ENCODE measurements around the gene ARHGAP23.

Gene ARHGAP23, protein sequence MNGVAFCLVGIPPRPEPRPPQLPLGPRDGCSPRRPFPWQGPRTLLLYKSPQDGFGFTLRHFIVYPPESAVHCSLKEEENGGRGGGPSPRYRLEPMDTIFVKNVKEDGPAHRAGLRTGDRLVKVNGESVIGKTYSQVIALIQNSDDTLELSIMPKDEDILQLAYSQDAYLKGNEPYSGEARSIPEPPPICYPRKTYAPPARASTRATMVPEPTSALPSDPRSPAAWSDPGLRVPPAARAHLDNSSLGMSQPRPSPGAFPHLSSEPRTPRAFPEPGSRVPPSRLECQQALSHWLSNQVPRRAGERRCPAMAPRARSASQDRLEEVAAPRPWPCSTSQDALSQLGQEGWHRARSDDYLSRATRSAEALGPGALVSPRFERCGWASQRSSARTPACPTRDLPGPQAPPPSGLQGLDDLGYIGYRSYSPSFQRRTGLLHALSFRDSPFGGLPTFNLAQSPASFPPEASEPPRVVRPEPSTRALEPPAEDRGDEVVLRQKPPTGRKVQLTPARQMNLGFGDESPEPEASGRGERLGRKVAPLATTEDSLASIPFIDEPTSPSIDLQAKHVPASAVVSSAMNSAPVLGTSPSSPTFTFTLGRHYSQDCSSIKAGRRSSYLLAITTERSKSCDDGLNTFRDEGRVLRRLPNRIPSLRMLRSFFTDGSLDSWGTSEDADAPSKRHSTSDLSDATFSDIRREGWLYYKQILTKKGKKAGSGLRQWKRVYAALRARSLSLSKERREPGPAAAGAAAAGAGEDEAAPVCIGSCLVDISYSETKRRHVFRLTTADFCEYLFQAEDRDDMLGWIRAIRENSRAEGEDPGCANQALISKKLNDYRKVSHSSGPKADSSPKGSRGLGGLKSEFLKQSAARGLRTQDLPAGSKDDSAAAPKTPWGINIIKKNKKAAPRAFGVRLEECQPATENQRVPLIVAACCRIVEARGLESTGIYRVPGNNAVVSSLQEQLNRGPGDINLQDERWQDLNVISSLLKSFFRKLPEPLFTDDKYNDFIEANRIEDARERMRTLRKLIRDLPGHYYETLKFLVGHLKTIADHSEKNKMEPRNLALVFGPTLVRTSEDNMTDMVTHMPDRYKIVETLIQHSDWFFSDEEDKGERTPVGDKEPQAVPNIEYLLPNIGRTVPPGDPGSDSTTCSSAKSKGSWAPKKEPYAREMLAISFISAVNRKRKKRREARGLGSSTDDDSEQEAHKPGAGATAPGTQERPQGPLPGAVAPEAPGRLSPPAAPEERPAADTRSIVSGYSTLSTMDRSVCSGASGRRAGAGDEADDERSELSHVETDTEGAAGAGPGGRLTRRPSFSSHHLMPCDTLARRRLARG (N-terminal part only)

DNA sequence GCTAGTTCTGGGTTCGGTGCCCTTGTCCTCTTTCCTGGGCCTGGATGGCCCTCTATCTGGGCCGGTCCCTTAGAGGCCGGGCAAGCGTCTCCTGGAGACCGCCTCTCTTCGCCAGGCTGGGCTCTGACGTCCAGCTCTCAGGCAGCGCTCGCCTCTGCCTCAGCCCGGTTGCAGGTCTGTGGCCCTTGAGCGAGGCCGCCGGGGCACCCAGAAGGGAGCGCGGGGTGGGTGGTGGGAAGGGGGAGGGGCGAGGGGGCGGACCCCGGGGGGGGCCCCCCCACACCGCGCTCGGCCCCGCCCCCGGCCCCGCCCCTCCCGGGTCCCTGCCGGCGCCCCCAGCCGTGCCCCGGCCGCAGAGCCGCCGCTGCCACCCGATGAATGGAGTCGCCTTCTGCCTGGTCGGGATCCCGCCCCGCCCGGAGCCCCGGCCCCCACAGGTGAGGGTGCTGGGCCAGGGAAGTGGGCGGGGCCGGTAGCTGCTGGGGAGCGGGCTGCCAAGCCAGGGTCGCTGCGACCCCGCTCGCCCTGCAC, at the start of gene ARHGAP23:
ARHGAP23 (plus strand) TSS at position 353 of the 531 bp plus-strand sequence; CDS start at position 375, 22 bp downstream.
- no peak for DNase-seq

DNA sequence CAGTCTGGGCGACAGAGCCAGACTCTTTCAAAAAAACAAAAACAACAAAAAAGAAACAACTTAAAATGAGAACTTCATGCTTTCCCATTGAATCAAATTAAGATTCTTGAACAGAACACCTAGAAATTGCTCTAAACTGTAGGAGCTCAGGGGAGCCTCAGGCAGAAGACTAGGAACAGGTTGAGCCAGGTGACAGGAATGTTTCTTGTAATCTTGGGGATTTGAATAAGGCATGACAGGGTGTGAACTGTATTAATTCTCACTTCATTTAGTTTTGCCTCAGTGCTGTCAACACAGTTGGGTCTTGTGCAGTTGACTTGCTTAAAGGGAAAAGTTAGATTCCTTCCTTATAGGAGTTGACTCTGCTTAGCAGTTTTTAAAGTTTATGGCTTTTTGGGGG, 48.8 kb upstream of the ARHGAP23 start:
- no peak for DNase-seq

GRCh38 chr17:38395090-38395489, 33.2 kb upstream of the ARHGAP23 start:
- no peak for DNase-seq

- no peak for DNase-seq
Observed at GRCh38 chr17:38397227-38397626, 31.0 kb upstream of the ARHGAP23 start.

GRCh38 chr17:38400286-38400685, 28.0 kb upstream of the ARHGAP23 start:
- no peak for DNase-seq

- no peak for DNase-seq
Observed at GRCh38 chr17:38401459-38401858, 26.8 kb upstream of the ARHGAP23 start.

- DNase-seq, result no peak
Observed at GRCh38 chr17:38402897-38403296, 25.4 kb upstream of the ARHGAP23 start.

- DNase-seq, result no peak
Observed at GRCh38 chr17:38403491-38403890, 24.8 kb upstream of the ARHGAP23 start.

DNA sequence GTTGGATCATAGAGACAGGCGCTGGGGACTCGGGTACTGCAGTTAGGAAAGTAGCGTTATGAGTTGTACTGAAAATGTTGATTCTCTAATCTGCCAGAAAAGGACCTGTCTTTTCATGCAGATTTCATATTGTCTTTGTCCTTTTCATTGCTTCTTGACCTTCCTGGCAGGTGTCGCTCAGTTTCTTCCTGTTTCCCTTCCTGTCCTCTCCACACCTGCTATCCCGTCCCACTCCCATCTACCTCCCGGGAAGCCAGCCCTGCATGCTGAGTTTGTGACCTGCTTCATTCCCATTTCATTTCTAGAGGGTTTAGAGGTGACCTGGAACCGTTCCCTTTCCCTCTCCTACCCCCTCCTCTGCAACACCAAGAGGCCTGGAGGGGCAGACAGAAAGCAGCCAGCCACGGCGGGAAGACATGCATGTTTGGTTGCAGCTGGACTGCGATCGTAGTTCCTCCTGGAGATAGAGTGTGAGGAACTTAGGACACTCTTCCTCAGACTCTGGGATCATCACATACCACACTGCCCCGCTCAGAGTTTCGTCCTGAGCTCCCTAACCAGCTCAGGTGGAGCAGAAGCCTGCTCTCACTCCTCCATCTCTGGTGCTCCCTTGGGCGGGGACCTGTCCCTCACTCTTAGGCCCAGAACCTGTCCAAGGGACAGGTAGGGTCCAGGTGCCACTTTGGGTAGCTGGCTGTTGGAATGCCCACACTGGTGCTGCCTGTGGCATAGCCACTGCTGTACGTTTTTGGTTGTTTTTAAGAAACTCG, 23.9 kb upstream of the ARHGAP23 start:
- DNase-seq, result no peak

- DNase-seq, result no peak
Observed at GRCh38 chr17:38405654-38406053, 22.6 kb upstream of the ARHGAP23 start.

DNA sequence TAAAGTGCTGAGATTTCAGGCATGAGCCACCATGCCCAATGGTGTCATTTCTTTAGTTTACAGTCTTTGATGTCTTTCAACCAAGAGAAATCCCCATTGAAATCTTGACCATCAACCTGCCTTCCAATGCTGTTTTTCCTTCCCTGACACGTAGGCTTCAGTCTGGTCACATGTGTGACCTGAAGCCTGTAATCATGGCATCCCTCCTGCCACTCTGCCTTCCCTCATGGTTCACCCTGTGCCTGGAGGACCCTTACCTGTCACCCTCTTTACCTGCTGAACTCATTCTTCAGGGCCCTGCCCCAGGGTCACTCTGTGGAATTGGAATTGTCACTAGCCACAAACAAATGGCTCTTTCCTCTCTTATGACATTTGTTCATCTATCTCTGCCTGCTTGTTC, 18.1 kb upstream of the ARHGAP23 start:
- DNase-seq, result no peak

- peak; percentile 92 for DNase-seq
Observed at GRCh38 chr17:38415250-38416194, 12.7 kb upstream of the ARHGAP23 start.

GRCh38 chr17:38416840-38417209, 11.4 kb upstream of the ARHGAP23 start:
- DNase-seq, result peak; percentile 39

DNA sequence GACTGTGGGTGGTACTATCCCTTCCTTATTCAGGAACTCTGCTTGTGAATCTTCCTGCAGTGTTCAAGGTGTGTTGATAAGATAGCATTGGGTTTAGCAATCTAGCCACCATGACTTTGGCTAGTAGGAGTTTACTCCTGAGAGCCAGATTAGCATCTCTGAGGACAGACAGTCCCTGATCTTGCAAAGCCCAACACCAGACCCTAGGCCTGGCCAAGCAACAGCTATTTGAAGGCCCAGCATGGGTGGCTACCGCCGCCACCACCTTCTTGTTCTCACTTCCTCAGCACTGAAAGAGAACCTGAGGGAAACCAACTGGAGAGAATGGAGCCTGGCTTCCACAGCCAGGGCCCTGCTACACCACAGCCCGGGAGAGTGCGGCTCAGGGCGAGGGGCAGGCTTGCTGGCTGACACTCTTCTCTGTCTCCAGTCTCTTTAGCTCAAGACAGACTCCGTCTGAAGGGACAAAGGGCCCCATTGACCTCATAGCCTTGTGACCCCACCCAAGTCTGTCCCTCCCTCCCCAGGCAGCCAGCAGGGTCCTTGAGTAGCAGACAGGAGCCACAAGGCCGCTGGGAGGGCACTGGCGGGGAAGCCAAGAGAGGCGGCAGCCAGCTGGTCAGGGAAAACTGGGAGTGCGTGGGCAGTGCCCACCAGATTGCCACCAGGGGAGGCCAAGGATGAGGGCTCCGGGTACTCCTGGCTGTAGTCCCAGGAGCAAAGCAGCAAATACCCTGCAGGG, 10.9 kb upstream of the ARHGAP23 start:
- no peak for DNase-seq

- no peak for DNase-seq
Observed at GRCh38 chr17:38418062-38418692, 10.1 kb upstream of the ARHGAP23 start.

GRCh38 chr17:38418693-38419507, 9.4 kb upstream of the ARHGAP23 start:
- DNase-seq, result no peak

DNA sequence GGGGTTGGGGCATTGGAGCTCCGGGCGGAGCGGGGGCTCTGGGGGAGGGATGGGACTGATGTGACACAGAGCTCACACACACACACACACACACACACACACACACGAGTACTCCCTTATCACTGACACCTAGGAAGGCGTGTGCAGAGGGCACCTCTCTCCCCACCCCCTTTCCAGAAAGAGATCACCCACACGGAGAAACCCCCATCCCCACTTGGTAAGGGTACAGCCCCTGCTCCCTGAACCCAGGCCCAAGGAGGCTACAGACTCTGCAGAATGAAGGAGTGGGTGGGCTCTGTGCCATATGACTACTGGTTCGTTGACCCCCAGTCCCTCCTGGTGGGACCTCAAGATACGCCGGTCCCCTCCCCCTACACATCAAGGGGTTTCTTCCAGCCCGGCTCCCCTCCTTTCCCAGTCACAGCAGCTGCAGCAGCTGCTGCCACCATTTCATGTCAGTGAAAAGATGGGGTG, 8.7 kb upstream of the ARHGAP23 start:
- no peak for DNase-seq

GRCh38 chr17:38420518-38420917, 7.7 kb upstream of the ARHGAP23 start:
- no peak for DNase-seq

All from NCI-H2107 (cell line).